ENCODE measurements around the gene THOC6.

- TF ChIP-seq CTCF (IDR thresholded peaks at IDR 0.05) (no peak), POLR2A (IDR thresholded peaks at IDR 0.05) (no peak)
Measured at GRCh38 chr16:3010510-3010909, 13.3 kb upstream of the THOC6 start.
